Panc1 (cell line): Measurements from ENCODE around the gene IL36B. TPM values are rescaled to one million over a fixed set of nuclear protein-coding genes. Genes with fewer than 3 reads are reported as not detected.

Experiments
- ATAC-seq: fragments of 200-7000 bp; cut with Tn5 transposase; 2 replicates; pipeline ENCODE4 v1.9.1; 2020; ENCODE audit warnings: mild to moderate bottlenecking, moderate library complexity
- BruUV-seq: library from RNA; stranded (reverse); fragments of 400-500 nt; replicated peaks from 2 replicates; lab custom pipeline; 2021; lab: Mats Ljungman, UMichigan
- CTCF ChIA-PET: fragments of 300-600 bp; sonication (Branson Sonifier 250); formaldehyde crosslinking; loops from one replicate; lab custom pipeline; 2022; ENCODE audit warnings: antibody characterized with exemption; lab: Charles Lee
- POLR2A ChIA-PET: fragments of 300-600 bp; sonication (Branson Sonifier 250); formaldehyde crosslinking; loops from one replicate; lab custom pipeline; 2022; ENCODE audit warnings: antibody characterized with exemption; lab: Charles Lee
- DNase-seq: peaks from one replicate; pipeline ENCODE4 v3.0.0-alpha.2; 2010; ENCODE audit warnings: low read depth, low spot score
- H3K27ac ChIP-seq: 2 replicates; pipeline ENCODE4 v1.5.1; 2011; ENCODE audit warnings: mild to moderate bottlenecking, low read length, inconsistent platforms
- H3K27me3 ChIP-seq: fragments of 200-500 bp; sonication (Bioruptor generic); 2 replicates; pipeline ENCODE4 v1.6.0; 2014; ENCODE audit warnings: low read length, inconsistent platforms; ENCODE audit not compliant: control insufficient read depth, insufficient read depth
- H3K36me3 ChIP-seq: fragments of 200-500 bp; sonication (Bioruptor generic); 2 replicates; pipeline ENCODE4 v1.5.1; 2014; ENCODE audit warnings: inconsistent platforms, mild to moderate bottlenecking, low read length, moderate library complexity; ENCODE audit not compliant: control insufficient read depth, insufficient read depth
- H3K4me1 ChIP-seq: 2 replicates; pipeline ENCODE4 v1.5.1; 2011; ENCODE audit warnings: inconsistent platforms, mild to moderate bottlenecking, low read length, moderate library complexity; ENCODE audit not compliant: control insufficient read depth, insufficient read depth
- H3K4me3 ChIP-seq, 2 experiments: 2 replicates each; pipeline ENCODE4 v1.5.1; 2011 to 2012; ENCODE audit warnings: low read depth in 2 of 2, low read length in 2 of 2, mild to moderate bottlenecking in 2 of 2, inconsistent platforms in 1 of 2, moderate library complexity in 1 of 2
- H3K9me3 ChIP-seq: fragments of 200-500 bp; sonication (Bioruptor generic); 2 replicates; pipeline ENCODE4 v1.5.1; 2014; ENCODE audit warnings: low read depth, mild to moderate bottlenecking, inconsistent platforms, low read length, moderate library complexity; ENCODE audit not compliant: control insufficient read depth, insufficient read depth
- POLR2AphosphoS5 ChIP-seq: IDR thresholded peaks from 2 replicates; pipeline ENCODE4 v1.6.1; 2012; ENCODE audit warnings: mild to moderate bottlenecking, low read depth, low read length, moderate library complexity
- SIN3A ChIP-seq: IDR thresholded peaks from 2 replicates; pipeline ENCODE4 v1.6.1; 2012; ENCODE audit warnings: low read depth, mild to moderate bottlenecking, low read length, moderate library complexity, borderline replicate concordance; ENCODE audit not compliant: insufficient read depth
- TCF7L2 ChIP-seq: IDR thresholded peaks from 2 replicates; pipeline ENCODE4 v1.6.1; 2011; ENCODE audit warnings: mild to moderate bottlenecking, low read depth, low read length, inconsistent platforms
- in situ Hi-C: cut with HindIII; loops from 2 replicates; pipeline ENCODE4 v1.10.0; 2016; ENCODE audit warnings: low sequenced_read_pairs, low pct_unique_long_range_greater_than_20kb
- intact Hi-C: fragments of 100-400 bp; cut with micrococcal nuclease; formaldehyde crosslinking; loops from one replicate; pipeline ENCODE4 v1.10.0; 2022; ENCODE audit not compliant: unreplicated experiment
- total RNA-seq: library from RNA; stranded (reverse); gene quantifications from one replicate; pipeline ENCODE4 v1.2.1, GENCODE V29; 2021; ENCODE audit not compliant: unreplicated experiment
- TF ChIP-seq, protein P1 (sequence below), 2 experiments: IDR thresholded peaks; 2 replicates each; pipeline ENCODE4 v1.6.1; 2011 to 2012; ENCODE audit warnings: low read depth in 2 of 2, control low read depth in 1 of 2, low read length in 1 of 2, mild to moderate bottlenecking in 1 of 2, moderate library complexity in 1 of 2; ENCODE audit not compliant: insufficient read depth in 1 of 2
- TF ChIP-seq, protein P2 (sequence below): fragments of 450-650 bp; IDR thresholded peaks from 2 replicates; pipeline ENCODE4 v1.5.1; 2017; ENCODE audit warnings: mild to moderate bottlenecking

Gene IL36B
- total RNA-seq, 1 experiment from 2014 or later: not detected

DNA sequence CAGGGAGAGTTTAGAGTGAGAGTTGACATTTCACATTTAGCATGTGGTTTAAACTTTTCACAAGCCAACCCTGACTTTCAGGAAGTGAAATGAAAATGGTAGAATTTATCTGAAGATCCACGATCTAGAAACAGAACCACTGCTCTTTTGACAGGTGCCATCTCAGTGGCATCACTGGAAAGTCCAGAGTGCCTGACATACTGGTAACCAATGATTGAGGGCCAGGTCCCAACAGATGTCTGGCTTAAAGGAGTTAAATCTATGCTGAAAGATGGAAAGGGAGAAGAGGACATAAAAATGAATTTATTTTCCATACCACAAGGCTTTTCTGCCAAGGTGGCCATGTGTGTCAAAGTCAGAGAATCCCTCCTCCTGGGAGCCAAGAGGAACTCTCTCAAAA, 72.1 kb downstream of the IL36B start:
- Histone ChIP-seq H3K9me3 (no peaks in the 10 kb centered on the region), H3K36me3 (no peaks in the 10 kb centered on the region), H3K27me3 (peaks cover 18% of the 10 kb centered on the region), H3K4me3 (no peak overlapping the region), H3K4me1 (no peaks in the 10 kb centered on the region), H3K27ac (no peak overlapping the region)
- intact Hi-C loops (no loop called here), in situ Hi-C loops (no loop called here)
- no peak for TF ChIP-seq POLR2AphosphoS5
- TF ChIP-seq, protein P1, sequence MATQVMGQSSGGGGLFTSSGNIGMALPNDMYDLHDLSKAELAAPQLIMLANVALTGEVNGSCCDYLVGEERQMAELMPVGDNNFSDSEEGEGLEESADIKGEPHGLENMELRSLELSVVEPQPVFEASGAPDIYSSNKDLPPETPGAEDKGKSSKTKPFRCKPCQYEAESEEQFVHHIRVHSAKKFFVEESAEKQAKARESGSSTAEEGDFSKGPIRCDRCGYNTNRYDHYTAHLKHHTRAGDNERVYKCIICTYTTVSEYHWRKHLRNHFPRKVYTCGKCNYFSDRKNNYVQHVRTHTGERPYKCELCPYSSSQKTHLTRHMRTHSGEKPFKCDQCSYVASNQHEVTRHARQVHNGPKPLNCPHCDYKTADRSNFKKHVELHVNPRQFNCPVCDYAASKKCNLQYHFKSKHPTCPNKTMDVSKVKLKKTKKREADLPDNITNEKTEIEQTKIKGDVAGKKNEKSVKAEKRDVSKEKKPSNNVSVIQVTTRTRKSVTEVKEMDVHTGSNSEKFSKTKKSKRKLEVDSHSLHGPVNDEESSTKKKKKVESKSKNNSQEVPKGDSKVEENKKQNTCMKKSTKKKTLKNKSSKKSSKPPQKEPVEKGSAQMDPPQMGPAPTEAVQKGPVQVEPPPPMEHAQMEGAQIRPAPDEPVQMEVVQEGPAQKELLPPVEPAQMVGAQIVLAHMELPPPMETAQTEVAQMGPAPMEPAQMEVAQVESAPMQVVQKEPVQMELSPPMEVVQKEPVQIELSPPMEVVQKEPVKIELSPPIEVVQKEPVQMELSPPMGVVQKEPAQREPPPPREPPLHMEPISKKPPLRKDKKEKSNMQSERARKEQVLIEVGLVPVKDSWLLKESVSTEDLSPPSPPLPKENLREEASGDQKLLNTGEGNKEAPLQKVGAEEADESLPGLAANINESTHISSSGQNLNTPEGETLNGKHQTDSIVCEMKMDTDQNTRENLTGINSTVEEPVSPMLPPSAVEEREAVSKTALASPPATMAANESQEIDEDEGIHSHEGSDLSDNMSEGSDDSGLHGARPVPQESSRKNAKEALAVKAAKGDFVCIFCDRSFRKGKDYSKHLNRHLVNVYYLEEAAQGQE (IDR thresholded peaks at IDR 0.05; ENCODE audit: insufficient read depth in 1 of 2, low read depth in 2 of 2, low read length in 1 of 2): no peak
- TF ChIP-seq TCF7L2: no peak
- no peak for TF ChIP-seq SIN3A
- TF ChIP-seq, protein P2, sequence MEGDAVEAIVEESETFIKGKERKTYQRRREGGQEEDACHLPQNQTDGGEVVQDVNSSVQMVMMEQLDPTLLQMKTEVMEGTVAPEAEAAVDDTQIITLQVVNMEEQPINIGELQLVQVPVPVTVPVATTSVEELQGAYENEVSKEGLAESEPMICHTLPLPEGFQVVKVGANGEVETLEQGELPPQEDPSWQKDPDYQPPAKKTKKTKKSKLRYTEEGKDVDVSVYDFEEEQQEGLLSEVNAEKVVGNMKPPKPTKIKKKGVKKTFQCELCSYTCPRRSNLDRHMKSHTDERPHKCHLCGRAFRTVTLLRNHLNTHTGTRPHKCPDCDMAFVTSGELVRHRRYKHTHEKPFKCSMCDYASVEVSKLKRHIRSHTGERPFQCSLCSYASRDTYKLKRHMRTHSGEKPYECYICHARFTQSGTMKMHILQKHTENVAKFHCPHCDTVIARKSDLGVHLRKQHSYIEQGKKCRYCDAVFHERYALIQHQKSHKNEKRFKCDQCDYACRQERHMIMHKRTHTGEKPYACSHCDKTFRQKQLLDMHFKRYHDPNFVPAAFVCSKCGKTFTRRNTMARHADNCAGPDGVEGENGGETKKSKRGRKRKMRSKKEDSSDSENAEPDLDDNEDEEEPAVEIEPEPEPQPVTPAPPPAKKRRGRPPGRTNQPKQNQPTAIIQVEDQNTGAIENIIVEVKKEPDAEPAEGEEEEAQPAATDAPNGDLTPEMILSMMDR: no peak
- ATAC-seq: no peak
- ChIA-PET CTCF (no interaction called here), POLR2A (no interaction called here)
- BruUV-seq: no TSS peak
- no peak for DNase-seq

DNA sequence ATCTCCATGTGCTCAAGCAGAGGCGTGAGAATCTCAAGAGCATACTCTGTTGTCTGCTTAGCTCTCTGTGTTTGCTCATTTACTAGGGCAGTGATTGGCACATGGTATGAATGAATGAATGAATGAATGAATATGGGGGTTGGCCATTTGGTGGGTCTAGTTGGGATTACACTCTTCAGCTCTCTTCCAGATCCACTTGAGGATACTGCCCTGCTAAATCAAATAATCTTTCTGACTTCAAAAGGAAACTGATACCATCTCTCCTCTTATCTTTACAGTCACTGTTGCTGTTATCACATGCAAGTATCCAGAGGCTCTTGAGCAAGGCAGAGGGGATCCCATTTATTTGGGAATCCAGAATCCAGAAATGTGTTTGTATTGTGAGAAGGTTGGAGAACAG, 72.9 kb downstream of the IL36B start:
- BruUV-seq: no TSS peak
- intact Hi-C loops: no loop called here
- ChIA-PET POLR2A (no interaction called here), CTCF (no interaction called here)
- H3K27ac ChIP-seq: no peak overlapping the region
- TF ChIP-seq, protein P1 (IDR thresholded peaks at IDR 0.05; ENCODE audit: insufficient read depth in 1 of 2, low read depth in 2 of 2, low read length in 1 of 2): no peak
- TF ChIP-seq, protein P2: no peak
- TF ChIP-seq POLR2AphosphoS5 (no peak), SIN3A (no peak), TCF7L2 (no peak)
- peaks cover 22% of the 10 kb centered on the region for H3K27me3 ChIP-seq
- no peak for ATAC-seq
- no peaks in the 10 kb centered on the region for H3K36me3 ChIP-seq
- no peak overlapping the region for H3K4me3 ChIP-seq
- in situ Hi-C loops: no loop called here
- H3K4me1 ChIP-seq: no peaks in the 10 kb centered on the region
- no peak for DNase-seq
- no peaks in the 10 kb centered on the region for H3K9me3 ChIP-seq
